KOPT-K1 (cell line): ENCODE measurements around the gene FBXO30.

Experiments used
- H3K27ac ChIP-seq: fragments of 200-600 bp; sonication (generic); 2 replicates; pipeline ENCODE4 v1.5.1; 2016; ENCODE audit warnings: antibody characterized with exemption, mild to moderate bottlenecking, low read depth, low read length; ENCODE audit not compliant: poor library complexity, severe bottlenecking
- H3K36me3 ChIP-seq: fragments of 200-600 bp; sonication (generic); 2 replicates; pipeline ENCODE4 v1.5.1; 2017; ENCODE audit warnings: antibody characterized with exemption, mild to moderate bottlenecking, low read length, moderate library complexity; ENCODE audit not compliant: insufficient read depth
- H3K9me3 ChIP-seq: fragments of 200-600 bp; sonication (generic); 2 replicates; pipeline ENCODE4 v1.5.1; 2017; ENCODE audit warnings: antibody characterized with exemption, low read length, mild to moderate bottlenecking; ENCODE audit not compliant: insufficient read depth, poor library complexity, severe bottlenecking

Gene FBXO30

GRCh38 chr6:145808239-145808638 lies 6.4 kb downstream of the FBXO30 start:
- Histone ChIP-seq H3K36me3 (peaks cover 28% of the 10 kb centered on the region), H3K27ac (no peak overlapping the region), H3K9me3 (no peaks in the 10 kb centered on the region)

- H3K36me3 ChIP-seq: peaks cover 50% of the 10 kb centered on the region
- H3K9me3 ChIP-seq: no peaks in the 10 kb centered on the region
- H3K27ac ChIP-seq: no peak overlapping the region
Measured at GRCh38 chr6:145802141-145802540, 12.5 kb downstream of the FBXO30 start.

- H3K9me3 ChIP-seq: no peaks in the 10 kb centered on the region
- no peak overlapping the region for H3K27ac ChIP-seq
- peaks cover 47% of the 10 kb centered on the region for H3K36me3 ChIP-seq
Measured at GRCh38 chr6:145801021-145801420, 13.6 kb downstream of the FBXO30 start.

GRCh38 chr6:145798530-145798929 lies 16.1 kb downstream of the FBXO30 start:
- no peaks in the 10 kb centered on the region for H3K9me3 ChIP-seq
- peaks cover 23% of the 10 kb centered on the region for H3K36me3 ChIP-seq
- H3K27ac ChIP-seq: no peak overlapping the region

- H3K36me3 ChIP-seq: peaks cover 10% of the 10 kb centered on the region; the same call in 1 of the 2 replicates
- no peak overlapping the region for H3K27ac ChIP-seq
- peaks cover 38% of the 10 kb centered on the region for H3K9me3 ChIP-seq
Measured at GRCh38 chr6:145789443-145789842, 25.2 kb downstream of the FBXO30 start.

- H3K27ac ChIP-seq: no peak overlapping the region
- peaks cover 5% of the 10 kb centered on the region; the same call in 1 of the 2 replicates for H3K36me3 ChIP-seq
- H3K9me3 ChIP-seq: peaks cover 32% of the 10 kb centered on the region
Measured at GRCh38 chr6:145787688-145788087, 26.9 kb downstream of the FBXO30 start.

GRCh38 chr6:145784683-145785082 lies 29.9 kb downstream of the FBXO30 start:
- Histone ChIP-seq H3K36me3 (no peaks in the 10 kb centered on the region), H3K9me3 (peaks cover 7% of the 10 kb centered on the region), H3K27ac (no peak overlapping the region)

GRCh38 chr6:145783796-145784195 lies 30.8 kb downstream of the FBXO30 start:
- Histone ChIP-seq H3K27ac (no peak overlapping the region), H3K9me3 (peaks cover 5% of the 10 kb centered on the region)

GRCh38 chr6:145772846-145773245 lies 41.7 kb downstream of the FBXO30 start:
- no peaks in the 10 kb centered on the region for H3K36me3 ChIP-seq
- no peak overlapping the region for H3K27ac ChIP-seq
- peaks cover 4% of the 10 kb centered on the region for H3K9me3 ChIP-seq

More at GRCh38 chr6:145783796-145784195, 30.8 kb downstream of the FBXO30 start:
- no peaks in the 10 kb centered on the region for H3K36me3 ChIP-seq

GRCh38 chr6:145765449-145765848 lies 49.1 kb downstream of the FBXO30 start:
- Histone ChIP-seq H3K36me3 (no peaks in the 10 kb centered on the region), H3K27ac (no peak overlapping the region), H3K9me3 (no peaks in the 10 kb centered on the region)

- Histone ChIP-seq H3K36me3 (no peaks in the 10 kb centered on the region), H3K27ac (no peak overlapping the region), H3K9me3 (no peaks in the 10 kb centered on the region)
Measured at GRCh38 chr6:145763742-145764141, 50.9 kb downstream of the FBXO30 start.

- no peak overlapping the region for H3K27ac ChIP-seq
- no peaks in the 10 kb centered on the region for H3K9me3 ChIP-seq
- no peaks in the 10 kb centered on the region for H3K36me3 ChIP-seq
Measured at GRCh38 chr6:145761584-145761983, 53.0 kb downstream of the FBXO30 start.

GRCh38 chr6:145758113-145758512 lies 56.5 kb downstream of the FBXO30 start:
- Histone ChIP-seq H3K36me3 (no peaks in the 10 kb centered on the region), H3K27ac (no peak overlapping the region), H3K9me3 (no peaks in the 10 kb centered on the region)

GRCh38 chr6:145756170-145756662 lies 58.4 kb downstream of the FBXO30 start:
- H3K27ac ChIP-seq: no peak overlapping the region
- no peaks in the 10 kb centered on the region for H3K36me3 ChIP-seq
- H3K9me3 ChIP-seq: no peaks in the 10 kb centered on the region

- no peak overlapping the region for H3K27ac ChIP-seq
- no peaks in the 10 kb centered on the region for H3K36me3 ChIP-seq
- H3K9me3 ChIP-seq: no peaks in the 10 kb centered on the region
Measured at GRCh38 chr6:145755682-145756081, 58.9 kb downstream of the FBXO30 start.

- Histone ChIP-seq H3K9me3 (peaks cover 4% of the 10 kb centered on the region), H3K36me3 (no peaks in the 10 kb centered on the region), H3K27ac (no peak overlapping the region)
Measured at GRCh38 chr6:145752638-145753037, 62.0 kb downstream of the FBXO30 start.
